Adrenal gland (tissue), 19 donors: Measurements from ENCODE around the gene TOR1B. TPM values are rescaled to one million over a fixed set of nuclear protein-coding genes. Genes with fewer than 3 reads are reported as not detected.
A peak's percentile ranks its signal among the peaks of the same experiment; 100 is the strongest.

ENCODE experiments used
- DNase-seq, 7 donors: peaks; one replicate each; pipeline ENCODE4 v3.0.0-alpha.2; 2019 to 2020
- H3K27ac ChIP-seq, 5 donors: fragments of 200-600 bp; sonication (generic) in 4 of 5; 1 replicate in 3 of 5; 2 replicates in 2 of 5; pipeline versions ENCODE4 v1.5.1 to v1.8.0; 2016 to 2020; ENCODE audit warnings: mild to moderate bottlenecking in 1 of 5
- H3K27me3 ChIP-seq: fragments of 200-600 bp; 2 replicates; pipeline ENCODE4 v1.8.0; 2021
- H3K36me3 ChIP-seq, 2 donors: fragments of 200-600 bp; replicated peaks in 1 of 2; 1 replicate in 1 of 2; 2 replicates in 1 of 2; pipeline versions ENCODE4 v1.5.1 to v1.8.0; 2018 to 2022
- H3K4me1 ChIP-seq, 2 donors: fragments of 200-600 bp; replicated peaks in 1 of 2; 1 replicate in 1 of 2; 2 replicates in 1 of 2; pipeline versions ENCODE4 v1.5.1 to v1.8.0; 2018 to 2021
- H3K4me3 ChIP-seq, 4 donors: fragments of 200-600 bp; sonication (generic) in 3 of 4; one replicate each; pipeline ENCODE4 v1.5.1; 2016 to 2018
- H3K9me3 ChIP-seq, 3 donors: fragments of 200-600 bp; sonication (generic) in 1 of 3; replicated peaks in 1 of 3; 1 replicate in 2 of 3; 2 replicates in 1 of 3; pipeline versions ENCODE4 v1.5.1 to v1.8.0; 2016 to 2021
- CTCF ChIP-seq, 6 experiments: fragments of 450-650 bp in 4 of 6; fragments of 200-600 bp in 2 of 6; sonication (generic) in 1 of 6; IDR thresholded peaks; 1 replicate in 5 of 6; 2 replicates in 1 of 6; pipeline versions ENCODE4 v1.5.1 to v1.8.0; 2016 to 2021; ENCODE audit warnings: antibody characterized with exemption in 6 of 6, mild to moderate bottlenecking in 2 of 6, moderate library complexity in 1 of 6
- POLR2A ChIP-seq, 2 donors: fragments of 450-650 bp; IDR thresholded peaks; one replicate each; pipeline ENCODE4 v1.6.1; 2017; ENCODE audit warnings: antibody characterized with exemption in 2 of 2, mild to moderate bottlenecking in 2 of 2, moderate library complexity in 1 of 2
- WGBS, 4 donors: extraction: QIAGEN DNeasy Blood & Tissue Kit in 2 of 4; methylation state at CpG; one replicate each; pipeline versions ENCODE4 v1.1.5 to v1.1.7; 2013 to 2017; 5-methylcytosine and 5-hydroxymethylcytosine counted together
- intact Hi-C, 2 donors: fragments of 100-400 bp; cut with DNase I; formaldehyde crosslinking; loops; one replicate each; pipeline versions ENCODE4 v1.14.1 to v1.15.0; 2022 to 2023
- long read RNA-seq, 10 donors: library from polyadenylated mRNA in 3 of 10; unstranded in 2 of 10; stranded (forward) in 1 of 10; transcript quantifications; one replicate each; pipeline ENCODE4 v2.0.0 and lab custom pipeline, GENCODE V29; 2021 to 2026
- polyA plus RNA-seq, 3 donors: library from polyadenylated mRNA; stranded (reverse); fragments of 200-250 nt in 2 of 3; fragments of 350-450 nt in 1 of 3; fragmentation: Illumina TruSeq in 1 of 3; extraction: RNeasy Lipid Tissue Mini Kit (QIAGEN cat#74804) in 1 of 3; gene quantifications; one replicate each; pipeline ENCODE4 v1.2.3, GENCODE V29; 2013 to 2014
- total RNA-seq, 9 donors: library from RNA; depleted of rRNA in 4 of 9; stranded (reverse); fragments of >200 nt in 4 of 9; fragments of 120-200 nt in 1 of 9; fragmentation: NEBNext Ultra II Directional in 1 of 9; extraction: Animal tissue kit (Norgen Biotek cat#: 25700) in 1 of 9; gene quantifications; one replicate each; pipeline versions ENCODE4 v1.1.0 to v1.2.4, GENCODE V29; 2013 to 2023
- donor health status: healthy with polysubstance abuse.
- donor health status: Bipolar disorder and iron deficiency.
- donor health status: DM: yes; HTN: yes; CAD: no.
- donor health status: DM: no; HTN: no; CAD: no.
- donor health status: DM: no; HTN: no; CAD: no.
- donor health status: DM: yes; HTN: yes; CAD: no.

TOR1B gene
- total RNA-seq (10 to 100 TPM; 19.2 to 36.3 (median 27.7) TPM), polyA plus RNA-seq (10 to 100 TPM in 1 of 3 donors, 1 to 10 TPM in 2; 9.8 to 23.7 (median 10.0) TPM)
- long read RNA-seq, donor 1, transcript TOR1B-201 (5 exons, 2,769 nt), result major isoform, 5 of 52 reads
- long read RNA-seq, donor 1, partial matches to known transcripts, result 6 of 52 reads
- long read RNA-seq, donor 1, other reads (novel, unspliced or antisense), result 40 of 52 reads
- long read RNA-seq, donor 2, partial matches to known transcripts, result 0 of 2 reads
- long read RNA-seq, donor 2, other reads (novel, unspliced or antisense), result 0 of 2 reads
- long read RNA-seq, donor 3, partial matches to known transcripts, result 10 of 28 reads
- long read RNA-seq, donor 3, other reads (novel, unspliced or antisense), result 17 of 28 reads
- long read RNA-seq, donor 4, transcript TOR1B-201 (5 exons, 2,769 nt), result major isoform, 6 of 8 reads
- long read RNA-seq, donor 4, partial matches to known transcripts, result 0 of 8 reads
- long read RNA-seq, donor 4, other reads (novel, unspliced or antisense), result 1 of 8 reads
- long read RNA-seq, donor 5, transcript TOR1B-201 (5 exons, 2,769 nt), result major isoform, 11 of 18 reads
- long read RNA-seq, donor 5, partial matches to known transcripts, result 0 of 18 reads
- long read RNA-seq, donor 5, other reads (novel, unspliced or antisense), result 5 of 18 reads
- long read RNA-seq, donor 6, partial matches to known transcripts, result 0 of 3 reads
- long read RNA-seq, donor 6, other reads (novel, unspliced or antisense), result 1 of 3 reads
- long read RNA-seq, donor 7, partial matches to known transcripts, result 0 of 3 reads
- long read RNA-seq, donor 7, other reads (novel, unspliced or antisense), result 0 of 3 reads
- long read RNA-seq, donor 8, transcript TOR1B-201 (5 exons, 2,769 nt), result major isoform, 9 of 9 reads
- long read RNA-seq, donor 8, partial matches to known transcripts, result 0 of 9 reads
- long read RNA-seq, donor 8, other reads (novel, unspliced or antisense), result 0 of 9 reads
- long read RNA-seq, donor 9, result 0 reads
- long read RNA-seq, donor 10, partial matches to known transcripts, result 0 of 2 reads
- long read RNA-seq, donor 10, other reads (novel, unspliced or antisense), result 0 of 2 reads

GRCh38 chr9:129802833-129803675 lies at the start of gene TOR1B:
TSS of gene TOR1B (plus strand) at chr9:129803184. CDS start at chr9:129803213, 29 bp downstream.
- intact Hi-C loops, result no loop called here
- 1 to 2% (median 1%) methylated on average over 13 to 93 of the region's 93 CpGs for WGBS, 4 donors

GRCh38 chr9:129755151-129755550 lies 47.8 kb upstream of the TOR1B start:
- intact Hi-C loops, result no loop called here
- WGBS, 4 donors, result 77 to 86% (median 82%) methylated on average over 5 of the region's 5 CpGs
- Histone ChIP-seq H3K4me3 (no peak overlapping the region), H3K27me3 (no peaks in the 10 kb centered on the region), H3K4me1 (peaks cover 0 to 15% of the 10 kb centered on the region in 2 donors), H3K27ac (no peak overlapping the region), H3K9me3 (no peaks in the 10 kb centered on the region), H3K36me3 (no peaks in the 10 kb centered on the region)
- DNase-seq, result no peak
- no peak for TF ChIP-seq CTCF (IDR thresholded peaks at IDR 0.05)
- no peak for TF ChIP-seq POLR2A (IDR thresholded peaks at IDR 0.05)

More at GRCh38 chr9:129802833-129803675, at the start of gene TOR1B:
- peak within 1 kb of the TSS; percentile 45 to 88 (median 76) for H3K27ac ChIP-seq
- TF ChIP-seq CTCF (IDR thresholded peaks at IDR 0.05) (no peak), POLR2A (IDR thresholded peaks at IDR 0.05) (peak; percentile 78 to 82)
- peaks cover 0 to 10% of the 10 kb centered on the region in 2 donors for H3K4me1 ChIP-seq
- H3K4me3 ChIP-seq, result peak within 1 kb of the TSS; percentile 25 to 95 (median 80)
- H3K9me3 ChIP-seq, result no peaks in the 10 kb centered on the region
- peaks cover 0 to 9% of the 10 kb centered on the region in 2 donors for H3K36me3 ChIP-seq
- peak; percentile 90 to 96 (median 95) for DNase-seq
- no peaks in the 10 kb centered on the region for H3K27me3 ChIP-seq

- Histone ChIP-seq H3K27me3 (no peaks in the 10 kb centered on the region), H3K36me3 (no peaks in the 10 kb centered on the region), H3K4me3 (no peak overlapping the region), H3K9me3 (no peaks in the 10 kb centered on the region), H3K27ac (peak overlapping the region in 1 of 5 donors; percentile 10), H3K4me1 (peaks cover 0 to 15% of the 10 kb centered on the region in 2 donors)
- WGBS, 4 donors, result 48 to 85% (median 54%) methylated on average over 5 to 6 of the region's 6 CpGs
- intact Hi-C loops, result no loop called here
- TF ChIP-seq POLR2A (IDR thresholded peaks at IDR 0.05) (no peak), CTCF (IDR thresholded peaks at IDR 0.05) (no peak)
- peak in 5 of 7 donors; percentile 39 to 65 (median 46) for DNase-seq
These were observed 46.8 kb upstream of the TOR1B start for GRCh38 chr9:129756191-129756590.
